GM12801 (cell line): Measurements from ENCODE around the gene ERN1.

Experiments used
- CTCF ChIP-seq: IDR thresholded peaks from one replicate; pipeline ENCODE4 v1.5.1; 2011; ENCODE audit warnings: control low read depth; ENCODE audit not compliant: insufficient read length; ENCODE audit errors: extremely low read depth

ERN1 gene

GRCh38 chr17:64096037-64096436 is 33.9 kb downstream of the ERN1 start:
- TF ChIP-seq CTCF, result no peak

- TF ChIP-seq CTCF, result no peak
Measured at GRCh38 chr17:64095144-64095882, 34.6 kb downstream of the ERN1 start.

GRCh38 chr17:64094412-64094811 is 35.5 kb downstream of the ERN1 start:
- no peak for TF ChIP-seq CTCF

GRCh38 chr17:64092952-64093451 is 36.9 kb downstream of the ERN1 start:
- TF ChIP-seq CTCF, result no peak

GRCh38 chr17:64092113-64092512 is 37.8 kb downstream of the ERN1 start:
- no peak for TF ChIP-seq CTCF

- TF ChIP-seq CTCF, result no peak
Measured at GRCh38 chr17:64091571-64091970, 38.4 kb downstream of the ERN1 start.

GRCh38 chr17:64091116-64091515 is 38.8 kb downstream of the ERN1 start:
- no peak for TF ChIP-seq CTCF
